Activated CD4-positive, CD25-positive, alpha-beta regulatory T cell treated with anti-CD3 and anti-CD28 coated beads, Interleukin-2, amount 50 U/mL, for 16 hours (primary cell): Measurements from ENCODE around the gene DCLRE1B.

Experiments used
- DNase-seq: peaks from one replicate; pipeline ENCODE4 v3.0.0-alpha.2; 2020; ENCODE audit warnings: low read depth, low spot score

The DCLRE1B gene

GRCh38 chr1:113922957-113923356, 17.8 kb downstream of the DCLRE1B start:
- no peak for DNase-seq

- DNase-seq, result no peak
These were observed 19.3 kb downstream of the DCLRE1B start for GRCh38 chr1:113924473-113924872.

- no peak for DNase-seq
These were observed 23.2 kb downstream of the DCLRE1B start for GRCh38 chr1:113928187-113928930.

- peak; percentile 87 for DNase-seq
These were observed 24.0 kb downstream of the DCLRE1B start, which contains the start of gene HIPK1 for GRCh38 chr1:113928941-113929749. Gene HIPK1 (plus strand): TSS chr1:113929324.

- DNase-seq, result peak; percentile 23
These were observed 24.8 kb downstream of the DCLRE1B start for GRCh38 chr1:113929750-113930498.

- DNase-seq, result peak; percentile 33
These were observed 25.5 kb downstream of the DCLRE1B start for GRCh38 chr1:113930499-113931161.

GRCh38 chr1:113931451-113931851, 26.3 kb downstream of the DCLRE1B start:
- DNase-seq, result no peak

GRCh38 chr1:113934006-113934405, 28.9 kb downstream of the DCLRE1B start:
- no peak for DNase-seq

GRCh38 chr1:113934511-113935055, 29.5 kb downstream of the DCLRE1B start:
- DNase-seq, result no peak

GRCh38 chr1:113935176-113935575, 30.1 kb downstream of the DCLRE1B start:
- no peak for DNase-seq

- no peak for DNase-seq
These were observed 30.8 kb downstream of the DCLRE1B start for GRCh38 chr1:113935970-113936369.

GRCh38 chr1:113937146-113937545, 32.0 kb downstream of the DCLRE1B start:
- DNase-seq, result no peak

- DNase-seq, result no peak
These were observed 33.1 kb downstream of the DCLRE1B start for GRCh38 chr1:113938192-113938591.

- no peak for DNase-seq
These were observed 35.5 kb downstream of the DCLRE1B start for GRCh38 chr1:113940365-113941244.

- DNase-seq, result no peak
These were observed 36.1 kb downstream of the DCLRE1B start for GRCh38 chr1:113941245-113941559.

GRCh38 chr1:113942527-113942926, 37.4 kb downstream of the DCLRE1B start:
- DNase-seq, result no peak

GRCh38 chr1:113943028-113943811, 38.1 kb downstream of the DCLRE1B start:
- DNase-seq, result no peak

- DNase-seq, result no peak
These were observed 40.2 kb downstream of the DCLRE1B start for GRCh38 chr1:113945329-113945728.

GRCh38 chr1:113946112-113946511, 41.0 kb downstream of the DCLRE1B start:
- DNase-seq, result no peak
